Esophagus muscularis mucosa (tissue), 3 donors: ENCODE results near the gene NME1.

ENCODE experiments used
- CTCF ChIP-seq, 3 experiments: fragments of 200-600 bp in 2 of 3; fragments of 450-650 bp in 1 of 3; sonication (generic) in 2 of 3; IDR thresholded peaks; one replicate each; pipeline ENCODE4 v1.5.1; 2017 to 2019; ENCODE audit warnings: antibody characterized with exemption in 3 of 3, mild to moderate bottlenecking in 2 of 3, moderate library complexity in 1 of 3
- EP300 ChIP-seq: sonication (generic); formaldehyde crosslinking; IDR thresholded peaks from one replicate; pipeline ENCODE4 v1.6.1; 2017; ENCODE audit warnings: antibody characterized with exemption

GRCh38 chr17:51119415-51120356 lies 33.7 kb upstream of the NME1 start:
- TF ChIP-seq CTCF (IDR thresholded peaks at IDR 0.05) (peak; percentile 29 to 39 (median 30)), EP300 (no peak)
